Keratinocyte (primary cell): Measurements from ENCODE around the gene BUD23. TPM values are rescaled to one million over a fixed set of nuclear protein-coding genes. Genes with fewer than 3 reads are reported as not detected.

ENCODE experiments used
- DNase-seq: peaks from one replicate; pipeline ENCODE4 v3.0.0-alpha.2; 2011; ENCODE audit warnings: low read depth, missing footprints, low spot score
- FAIRE-seq: peaks from 2 replicates; lab custom pipeline; 2011; peaks lifted over from hg19 to GRCh38; lab: Jason Lieb, UNC
- H2AFZ ChIP-seq: 2 replicates; pipeline ENCODE4 v1.6.0; 2012; ENCODE audit warnings: low read length, control low read depth, inconsistent platforms; ENCODE audit not compliant: control insufficient read depth
- H3K27ac ChIP-seq: 2 replicates; pipeline ENCODE4 v1.5.1; 2011; ENCODE audit warnings: low read length; ENCODE audit not compliant: control insufficient read depth, insufficient read depth
- H3K27me3 ChIP-seq: 3 replicates; pipeline ENCODE4 v1.6.0; 2011; ENCODE audit warnings: low read length; ENCODE audit not compliant: control insufficient read depth, insufficient read depth; ENCODE audit errors: extremely low read depth
- H3K36me3 ChIP-seq, 2 experiments: 2 replicates in 1 of 2; 3 replicates in 1 of 2; pipeline ENCODE4 v1.5.1; 2011; ENCODE audit warnings: low read length in 2 of 2, mild to moderate bottlenecking in 1 of 2; ENCODE audit not compliant: control insufficient read depth in 2 of 2, insufficient read depth in 2 of 2; ENCODE audit errors: extremely low read depth in 1 of 2
- H3K4me1 ChIP-seq: 3 replicates; pipeline ENCODE4 v1.5.1; 2011; ENCODE audit warnings: low read length; ENCODE audit not compliant: control insufficient read depth, insufficient read depth; ENCODE audit errors: extremely low read depth
- H3K4me2 ChIP-seq: 3 replicates; pipeline ENCODE4 v1.6.0; 2011; ENCODE audit warnings: low read depth, low read length; ENCODE audit not compliant: control insufficient read depth, insufficient read depth; ENCODE audit errors: extremely low read depth
- H3K4me3 ChIP-seq, 3 experiments: fragments of 200-600 bp in 1 of 3; sonication (generic) in 1 of 3; 2 replicates in 2 of 3; 3 replicates in 1 of 3; pipeline ENCODE4 v1.5.1; 2011 to 2016; ENCODE audit warnings: low read length in 3 of 3, mild to moderate bottlenecking in 3 of 3, control low read depth in 2 of 3, inconsistent platforms in 1 of 3, low read depth in 1 of 3, mixed read lengths in 1 of 3, mixed run types in 1 of 3, moderate library complexity in 1 of 3; ENCODE audit not compliant: control insufficient read depth in 2 of 3, insufficient read depth in 2 of 3; ENCODE audit errors: extremely low read depth in 1 of 3
- H3K79me2 ChIP-seq: 2 replicates; pipeline ENCODE4 v1.6.0; 2012; ENCODE audit warnings: low read length; ENCODE audit not compliant: control insufficient read depth, insufficient read depth
- H3K9ac ChIP-seq: 3 replicates; pipeline ENCODE4 v1.6.0; 2011; ENCODE audit warnings: low read length; ENCODE audit not compliant: control insufficient read depth, insufficient read depth; ENCODE audit errors: extremely low read depth
- H3K9me1 ChIP-seq: 3 replicates; pipeline ENCODE4 v1.6.0; 2011; ENCODE audit warnings: low read length; ENCODE audit not compliant: control insufficient read depth, insufficient read depth; ENCODE audit errors: extremely low read depth
- H3K9me3 ChIP-seq: 2 replicates; pipeline ENCODE4 v1.5.1; 2012; ENCODE audit warnings: low read depth, low read length; ENCODE audit not compliant: control insufficient read depth
- H4K20me1 ChIP-seq: 3 replicates; pipeline ENCODE4 v1.6.0; 2011; ENCODE audit warnings: low read length; ENCODE audit not compliant: control insufficient read depth, insufficient read depth; ENCODE audit errors: extremely low read depth
- EZH2 ChIP-seq: IDR thresholded peaks from one replicate; pipeline ENCODE4 v1.6.1; 2012; ENCODE audit warnings: inconsistent platforms, mild to moderate bottlenecking, low read length, moderate library complexity
- dilution Hi-C: fragments of 300-500 bp; cut with MboI; formaldehyde crosslinking; loops from one replicate; pipeline ENCODE4 v1.7.0; 2020; ENCODE audit warnings: low sequenced_read_pairs; ENCODE audit not compliant: extremely low pct_ligation_motif_present
- polyA plus RNA-seq, 5 experiments: library from polyadenylated mRNA; depleted of rRNA in 3 of 5; stranded (reverse) in 3 of 5; stranded (forward) in 1 of 5; unstranded in 1 of 5; fragments of >200 nt; gene quantifications; 1 replicate in 1 of 5; 2 replicates in 3 of 5; 3 replicates in 1 of 5; pipeline versions ENCODE4 v1.2.1 to v1.2.3, GENCODE V29; 2011 to 2012; ENCODE audit warnings: missing spikeins in 2 of 5, low read depth in 1 of 5, low replicate concordance in 1 of 5
- TF ChIP-seq, protein P1 (sequence below), 3 experiments: IDR thresholded peaks in 1 of 3; conservative IDR thresholded peaks in 1 of 3; optimal IDR thresholded peaks in 1 of 3; 2 replicates in 2 of 3; 3 replicates in 1 of 3; pipeline versions ENCODE3 to v1.5.1; 2011; ENCODE audit warnings: low read length in 3 of 3, mild to moderate bottlenecking in 3 of 3, moderate library complexity in 2 of 3, control low read depth in 1 of 3, inconsistent platforms in 1 of 3; ENCODE audit not compliant: insufficient read depth in 2 of 3; ENCODE audit errors: extremely low read depth in 1 of 3

The BUD23 gene
- polyA plus RNA-seq, 1 donor (not counting 4 experiments of a cell fraction or from before 2014, with no cell fraction given), result 72.0 TPM

DNA sequence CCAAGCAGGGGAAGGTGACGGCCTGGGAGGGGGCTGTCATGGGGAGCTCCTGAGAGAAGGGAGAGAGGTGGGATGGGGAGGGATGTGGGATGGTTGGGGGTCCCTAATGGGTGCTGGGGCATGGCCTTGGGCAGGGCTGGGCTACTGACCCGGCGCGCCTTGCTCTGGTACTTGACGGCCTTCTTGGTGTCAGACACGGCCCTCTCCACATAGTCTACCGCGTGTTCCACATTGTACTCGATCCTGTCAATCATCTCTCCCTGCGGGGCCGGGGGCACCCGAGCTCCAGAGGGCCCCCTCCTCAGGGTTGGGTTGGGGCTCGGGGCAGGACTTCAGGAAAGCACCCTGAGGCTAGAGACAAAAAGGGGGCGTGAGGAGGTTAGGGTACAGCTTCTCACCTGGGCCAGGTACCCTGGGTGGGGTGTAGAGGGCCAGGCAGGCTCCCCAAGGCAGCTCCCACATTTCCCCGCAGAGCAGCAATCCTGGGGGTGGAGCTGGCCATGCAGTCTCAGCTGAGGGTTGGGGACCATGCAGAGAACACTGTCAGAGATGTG, 17.3 kb downstream of the BUD23 start:
- dilution Hi-C loops, result no loop called here
- H4K20me1 ChIP-seq, result peaks cover 14% of the 10 kb centered on the region
- no peak for TF ChIP-seq EZH2
- TF ChIP-seq, protein P1, sequence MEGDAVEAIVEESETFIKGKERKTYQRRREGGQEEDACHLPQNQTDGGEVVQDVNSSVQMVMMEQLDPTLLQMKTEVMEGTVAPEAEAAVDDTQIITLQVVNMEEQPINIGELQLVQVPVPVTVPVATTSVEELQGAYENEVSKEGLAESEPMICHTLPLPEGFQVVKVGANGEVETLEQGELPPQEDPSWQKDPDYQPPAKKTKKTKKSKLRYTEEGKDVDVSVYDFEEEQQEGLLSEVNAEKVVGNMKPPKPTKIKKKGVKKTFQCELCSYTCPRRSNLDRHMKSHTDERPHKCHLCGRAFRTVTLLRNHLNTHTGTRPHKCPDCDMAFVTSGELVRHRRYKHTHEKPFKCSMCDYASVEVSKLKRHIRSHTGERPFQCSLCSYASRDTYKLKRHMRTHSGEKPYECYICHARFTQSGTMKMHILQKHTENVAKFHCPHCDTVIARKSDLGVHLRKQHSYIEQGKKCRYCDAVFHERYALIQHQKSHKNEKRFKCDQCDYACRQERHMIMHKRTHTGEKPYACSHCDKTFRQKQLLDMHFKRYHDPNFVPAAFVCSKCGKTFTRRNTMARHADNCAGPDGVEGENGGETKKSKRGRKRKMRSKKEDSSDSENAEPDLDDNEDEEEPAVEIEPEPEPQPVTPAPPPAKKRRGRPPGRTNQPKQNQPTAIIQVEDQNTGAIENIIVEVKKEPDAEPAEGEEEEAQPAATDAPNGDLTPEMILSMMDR (optimal IDR thresholded peaks at IDR 0.05 in 1 of 3, IDR thresholded peaks at IDR 0.05 in 1 of 3, conservative IDR thresholded peaks at IDR 0.05 in 1 of 3; ENCODE audit: extremely low read depth in 1 of 3, insufficient read depth in 2 of 3, low read length in 3 of 3), result no peak
- DNase-seq, result no peak
- no peak overlapping the region for H3K9ac ChIP-seq
- H3K36me3 ChIP-seq, result peaks cover 36 to 63% of the 10 kb centered on the region in 2 experiments
- H3K9me3 ChIP-seq, result no peaks in the 10 kb centered on the region
- H3K4me2 ChIP-seq, result no peak overlapping the region
- H3K4me1 ChIP-seq, result peaks cover 14% of the 10 kb centered on the region
- no peak overlapping the region for H3K4me3 ChIP-seq
- H3K27me3 ChIP-seq, result no peaks in the 10 kb centered on the region
- H3K9me1 ChIP-seq, result no peaks in the 10 kb centered on the region
- FAIRE-seq, result no peak
- no peak overlapping the region for H2AFZ ChIP-seq
- no peaks in the 10 kb centered on the region for H3K79me2 ChIP-seq
- H3K27ac ChIP-seq, result no peak overlapping the region

DNA sequence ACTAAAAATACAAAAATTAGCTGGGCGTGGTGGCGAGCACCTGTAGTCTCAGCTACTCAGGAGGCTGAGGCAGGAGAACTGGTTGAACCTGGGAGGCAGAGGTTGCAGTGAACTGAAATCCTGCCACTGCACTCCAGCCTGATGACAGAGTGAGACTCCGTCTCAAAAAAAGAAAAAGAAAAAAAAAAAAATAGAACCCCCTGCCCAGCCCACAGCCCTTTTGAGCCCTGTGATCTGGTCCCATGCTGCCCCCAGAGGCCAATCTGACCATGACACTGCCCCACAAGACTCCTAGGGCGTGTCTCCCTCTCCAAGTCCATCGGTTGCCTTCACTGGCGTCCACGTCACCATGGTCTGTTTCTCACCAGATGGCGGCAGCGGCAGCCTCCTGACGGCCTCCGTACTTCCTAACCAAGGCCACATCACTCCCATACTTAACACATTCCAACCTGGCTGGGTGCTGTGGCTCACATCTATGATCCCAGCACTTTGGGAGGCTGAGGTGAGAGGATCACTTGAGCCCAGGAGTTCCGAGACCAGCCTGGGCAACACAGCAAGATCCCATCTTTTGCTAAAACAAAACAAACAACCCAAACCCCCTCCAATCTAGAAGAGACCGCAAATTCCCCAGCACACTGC, 18.1 kb downstream of the BUD23 start:
- no peaks in the 10 kb centered on the region for H3K9me3 ChIP-seq
- TF ChIP-seq, protein P1 (optimal IDR thresholded peaks at IDR 0.05 in 1 of 3, IDR thresholded peaks at IDR 0.05 in 1 of 3, conservative IDR thresholded peaks at IDR 0.05 in 1 of 3; ENCODE audit: extremely low read depth in 1 of 3, insufficient read depth in 2 of 3, low read length in 3 of 3), result peak in 2 of 3 experiments; percentile 49 to 57
- TF ChIP-seq EZH2, result no peak
- peaks cover 32 to 67% of the 10 kb centered on the region in 2 experiments for H3K36me3 ChIP-seq
- DNase-seq (no peak), FAIRE-seq (no peak)
- no peak overlapping the region for H3K4me3 ChIP-seq
- no peaks in the 10 kb centered on the region for H3K27me3 ChIP-seq
- H3K9me1 ChIP-seq, result peaks cover 2% of the 10 kb centered on the region
- H2AFZ ChIP-seq, result no peak overlapping the region
- peaks cover 22% of the 10 kb centered on the region for H3K4me1 ChIP-seq
- H3K79me2 ChIP-seq, result no peaks in the 10 kb centered on the region
- dilution Hi-C loops, result no loop called here
- H3K27ac ChIP-seq, result no peak overlapping the region
- no peak overlapping the region for H3K4me2 ChIP-seq
- H3K9ac ChIP-seq, result no peak overlapping the region
- peaks cover 19% of the 10 kb centered on the region for H4K20me1 ChIP-seq
